HFF-Myc (cell line): Measurements from ENCODE around the gene GABBR2.
A peak's percentile ranks its signal among the peaks of the same experiment; 100 is the strongest.

ENCODE experiments used
- DNase-seq: peaks from one replicate; pipeline ENCODE4 v3.0.0-alpha.2; 2011; ENCODE audit warnings: low read depth; ENCODE audit errors: extremely low read depth
- H3K4me3 ChIP-seq: replicated peaks from 2 replicates; pipeline ENCODE4 v1.5.1; 2011; ENCODE audit warnings: low read depth, mild to moderate bottlenecking, control low read depth, low read length
- CTCF ChIP-seq: IDR thresholded peaks from 2 replicates; pipeline ENCODE4 v1.5.1; 2012; ENCODE audit warnings: mild to moderate bottlenecking, low read depth, low read length, control low read depth; ENCODE audit errors: missing control alignments

Gene GABBR2

DNA sequence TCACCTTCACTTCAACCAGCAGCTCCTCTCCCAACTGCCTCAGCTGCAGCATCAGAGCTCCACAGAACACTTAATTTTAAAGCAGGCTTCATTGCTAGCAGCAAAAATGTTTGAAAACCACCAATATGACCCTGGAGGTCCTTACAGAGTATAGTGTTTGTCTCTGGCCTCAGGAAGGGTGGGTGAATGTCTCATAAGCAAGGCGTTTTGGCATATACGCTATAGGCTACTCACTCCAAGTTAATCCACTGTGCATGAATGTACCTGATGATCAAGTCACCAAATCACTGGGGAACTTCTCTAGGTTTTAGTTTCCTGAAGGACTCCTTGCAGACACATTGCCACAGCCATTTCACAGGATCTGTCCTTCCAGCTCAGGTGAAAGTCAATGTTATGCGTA is 125.3 kb downstream of the GABBR2 start:
- no peak overlapping the region for H3K4me3 ChIP-seq
- no peak for DNase-seq
- no peak for TF ChIP-seq CTCF

DNA sequence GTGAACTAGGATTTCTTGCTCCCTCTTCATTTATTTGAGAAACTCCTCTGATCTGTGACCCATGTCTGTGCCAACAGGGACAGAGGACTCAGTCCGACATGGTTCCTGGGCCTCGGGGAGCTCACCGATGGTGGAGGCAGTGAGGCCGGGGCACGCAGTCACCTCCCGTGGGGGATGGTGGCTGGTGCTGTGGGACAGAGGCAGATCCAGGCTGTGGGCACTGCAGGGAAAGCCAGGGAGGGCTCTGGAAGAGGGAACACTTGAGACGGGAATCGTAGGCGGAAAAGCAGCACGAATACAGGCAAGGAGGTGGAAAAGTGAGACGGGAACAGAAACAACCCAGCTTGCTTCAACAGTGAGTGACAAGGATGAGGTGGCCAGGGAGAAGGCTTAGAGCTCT is 127.8 kb downstream of the GABBR2 start:
- H3K4me3 ChIP-seq, result no peak overlapping the region
- DNase-seq, result no peak
- TF ChIP-seq CTCF, result no peak

GRCh38 chr9:98579700-98580099 is 129.0 kb downstream of the GABBR2 start:
- no peak overlapping the region for H3K4me3 ChIP-seq
- TF ChIP-seq CTCF, result no peak

GRCh38 chr9:98577446-98577845 is 131.3 kb downstream of the GABBR2 start:
- DNase-seq, result no peak
- TF ChIP-seq CTCF, result no peak
- no peak overlapping the region for H3K4me3 ChIP-seq

More at GRCh38 chr9:98579700-98580099, 129.0 kb downstream of the GABBR2 start:
- no peak for DNase-seq

DNA sequence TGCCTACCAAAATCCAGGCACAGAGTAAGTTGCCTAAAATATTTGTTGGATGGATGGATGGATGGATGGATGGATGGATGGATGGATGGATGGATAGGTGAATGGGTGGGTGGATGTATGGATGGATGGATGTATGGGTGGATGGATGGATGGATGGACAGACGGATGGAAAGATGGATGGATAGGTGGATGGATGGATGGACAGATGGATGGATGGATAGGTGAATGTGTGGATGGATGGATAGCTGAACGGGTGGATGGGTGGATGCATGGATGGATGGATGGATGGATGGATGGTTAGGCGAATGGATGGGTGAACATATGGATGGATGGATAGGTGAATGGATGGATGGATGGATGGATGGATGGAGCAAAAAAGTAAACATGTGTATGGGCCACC is 131.9 kb downstream of the GABBR2 start:
- DNase-seq, result no peak
- no peak overlapping the region for H3K4me3 ChIP-seq
- no peak for TF ChIP-seq CTCF

DNA sequence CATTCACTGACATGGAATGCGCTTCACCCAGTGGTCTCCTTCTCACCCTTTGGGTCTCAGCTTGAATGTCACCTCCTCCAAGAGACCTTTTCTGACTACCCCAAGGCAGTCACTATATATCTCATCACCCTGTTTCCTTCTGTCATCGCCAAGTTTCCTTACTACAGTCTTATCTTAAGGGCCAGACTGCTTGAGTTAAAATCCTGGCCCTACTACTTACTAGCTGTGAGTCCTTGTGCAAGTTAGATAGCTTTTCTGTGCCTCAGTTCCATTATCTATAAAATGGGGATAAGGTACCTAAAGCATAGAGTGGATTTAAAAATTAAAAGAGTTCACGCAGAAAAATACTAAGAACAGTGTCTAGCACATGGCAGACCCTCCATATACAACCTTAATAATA is 132.4 kb downstream of the GABBR2 start:
- H3K4me3 ChIP-seq, result no peak overlapping the region
- no peak for DNase-seq
- no peak for TF ChIP-seq CTCF

GRCh38 chr9:98575379-98576346 is 133.1 kb downstream of the GABBR2 start:
- TF ChIP-seq CTCF, result no peak
- no peak overlapping the region for H3K4me3 ChIP-seq
- peak; percentile 42 for DNase-seq
